ENCODE data around the gene CAMSAP3. TPM values are rescaled to one million over a fixed set of nuclear protein-coding genes. Genes with fewer than 3 reads are reported as not detected.

The CAMSAP3 gene
- total RNA-seq, 4 donors from 2014 or later: 0.15 to 0.16 TPM; not detected in 2

- in situ Hi-C loops (cut with MboI; ENCODE audit: low sequenced_read_pairs in 4 of 4) (loop anchor here in 1 of 4 donors (10.0 kb wide), 1 partner anchor 150 kb away; no protein-coding TSS in a partner anchor), intact Hi-C loops (cut with DNase I; ENCODE audit: low total_unique reads) (no loop called here)
- no peaks in the 10 kb centered on the region for H3K9me3 ChIP-seq
- no peaks in the 10 kb centered on the region for H3K36me3 ChIP-seq
- no peak for ATAC-seq
- no peak for TF ChIP-seq CTCF (IDR thresholded peaks at IDR 0.05 in 4 of 5, conservative IDR thresholded peaks at IDR 0.05 in 1 of 5)
- no peak overlapping the region for H3K27ac ChIP-seq
- no peak overlapping the region for H3K4me3 ChIP-seq
- no peak for DNase-seq
- H3K4me1 ChIP-seq: peaks cover 0 to 4% of the 10 kb centered on the region in 2 donors
- no peaks in the 10 kb centered on the region for H3K27me3 ChIP-seq
Observed at GRCh38 chr19:7654401-7654800, 58.7 kb downstream of the CAMSAP3 start.

GRCh38 chr19:7655581-7655980 is 59.9 kb downstream of the CAMSAP3 start:
- no peaks in the 10 kb centered on the region for H3K9me3 ChIP-seq
- H3K4me3 ChIP-seq: no peak overlapping the region
- TF ChIP-seq POLR2A (IDR thresholded peaks at IDR 0.05) (no peak), CTCF (IDR thresholded peaks at IDR 0.05 in 4 of 5, conservative IDR thresholded peaks at IDR 0.05 in 1 of 5) (no peak)
- H3K36me3 ChIP-seq: no peaks in the 10 kb centered on the region
- DNase-seq (no peak), ATAC-seq (no peak)
- intact Hi-C loops (cut with DNase I; ENCODE audit: low total_unique reads): no loop called here
- in situ Hi-C loops (cut with MboI; ENCODE audit: low sequenced_read_pairs in 4 of 4): loop anchor here in 1 of 4 donors (10.0 kb wide), 1 partner anchor 149 kb away; no protein-coding TSS in a partner anchor
- H3K27me3 ChIP-seq: no peaks in the 10 kb centered on the region
- H3K4me1 ChIP-seq: peaks cover 0 to 4% of the 10 kb centered on the region in 2 donors
- H3K27ac ChIP-seq: no peak overlapping the region

GRCh38 chr19:7657131-7657751 is 61.6 kb downstream of the CAMSAP3 start:
- intact Hi-C loops (cut with DNase I; ENCODE audit: low total_unique reads): no loop called here
- Histone ChIP-seq H3K9me3 (no peaks in the 10 kb centered on the region), H3K4me3 (no peak overlapping the region), H3K4me1 (peaks cover 0 to 3% of the 10 kb centered on the region in 2 donors), H3K27me3 (no peaks in the 10 kb centered on the region), H3K36me3 (no peaks in the 10 kb centered on the region), H3K27ac (no peak overlapping the region)
- in situ Hi-C loops (cut with MboI; ENCODE audit: low sequenced_read_pairs in 4 of 4): loop anchor here in 1 of 4 donors (10.0 kb wide), 1 partner anchor 148 kb away; no protein-coding TSS in a partner anchor
- TF ChIP-seq POLR2A (IDR thresholded peaks at IDR 0.05) (no peak), CTCF (IDR thresholded peaks at IDR 0.05 in 4 of 5, conservative IDR thresholded peaks at IDR 0.05 in 1 of 5) (no peak)
- ATAC-seq (no peak), DNase-seq (no peak)

GRCh38 chr19:7658219-7658686 is 62.6 kb downstream of the CAMSAP3 start:
- TF ChIP-seq POLR2A (IDR thresholded peaks at IDR 0.05): no peak
- no peak for TF ChIP-seq CTCF (IDR thresholded peaks at IDR 0.05 in 4 of 5, conservative IDR thresholded peaks at IDR 0.05 in 1 of 5)
- H3K4me1 ChIP-seq: no peaks in the 10 kb centered on the region
- H3K9me3 ChIP-seq: no peaks in the 10 kb centered on the region
- H3K36me3 ChIP-seq: no peaks in the 10 kb centered on the region
- ATAC-seq (no peak), DNase-seq (no peak)
- peaks cover 0 to under 1% (median 0%) of the 10 kb centered on the region in 3 donors for H3K27me3 ChIP-seq
- in situ Hi-C loops (cut with MboI; ENCODE audit: low sequenced_read_pairs in 4 of 4) (loop anchor here in 1 of 4 donors (10.0 kb wide), 1 partner anchor 147 kb away; no protein-coding TSS in a partner anchor), intact Hi-C loops (cut with DNase I; ENCODE audit: low total_unique reads) (no loop called here)
- no peak overlapping the region for H3K27ac ChIP-seq
- H3K4me3 ChIP-seq: no peak overlapping the region

Measured in gastrocnemius medialis (tissue), 4 donors.